HepG2 (cell line): Measurements from ENCODE around the gene CBLN3. TPM values are rescaled to one million over a fixed set of nuclear protein-coding genes. Genes with fewer than 3 reads are reported as not detected.

Experiments used
- CSRNP1 ChIP-seq: sonication (generic); formaldehyde crosslinking; IDR thresholded peaks from 2 replicates; pipeline ENCODE4 v1.8.1; 2023; ENCODE audit warnings: mild to moderate bottlenecking, missing genetic modification reagents
- ESRRA ChIP-seq: sonication (generic); formaldehyde crosslinking; IDR thresholded peaks from 2 replicates; pipeline ENCODE4 v1.5.1; 2020; ENCODE audit warnings: mild to moderate bottlenecking, low read depth, missing genetic modification reagents
- NCOR1 ChIP-seq: fragments of 200-600 bp; sonication (generic); IDR thresholded peaks from 2 replicates; pipeline ENCODE4 v1.7.0; 2017; ENCODE audit warnings: antibody characterized with exemption, low read length, borderline replicate concordance
- RORA ChIP-seq: sonication (generic); formaldehyde crosslinking; IDR thresholded peaks from 2 replicates; pipeline ENCODE4 v1.5.0; 2020; ENCODE audit warnings: mild to moderate bottlenecking, missing genetic modification reagents, moderate library complexity
- SIX1 ChIP-seq: sonication (generic); formaldehyde crosslinking; IDR thresholded peaks from 2 replicates; pipeline ENCODE4 v1.4.0; 2020; ENCODE audit warnings: missing genetic modification reagents, borderline replicate concordance
- SMARCC2 ChIP-seq: fragments of 450-650 bp; IDR thresholded peaks from 2 replicates; pipeline ENCODE4 v1.6.1; 2017; ENCODE audit warnings: antibody characterized with exemption, mild to moderate bottlenecking
- STAT5B ChIP-seq: sonication (generic); formaldehyde crosslinking; IDR thresholded peaks from 2 replicates; pipeline ENCODE4 v1.4.0; 2020; ENCODE audit warnings: missing genetic modification reagents
- TCF12 ChIP-seq, 2 experiments: fragments of 450-650 bp in 1 of 2; sonication (generic) in 1 of 2; formaldehyde crosslinking in 1 of 2; IDR thresholded peaks; 2 replicates each; pipeline versions ENCODE4 v1.6.1 to v1.8.0; 2017 to 2022; ENCODE audit warnings: antibody characterized with exemption in 1 of 2, mild to moderate bottlenecking in 1 of 2, missing genetic modification reagents in 1 of 2, moderate library complexity in 1 of 2
- TOPORS ChIP-seq: sonication (generic); formaldehyde crosslinking; IDR thresholded peaks from 2 replicates; pipeline ENCODE4 v1.8.0; 2023; ENCODE audit warnings: mild to moderate bottlenecking, missing genetic modification reagents
- ZBTB37 ChIP-seq: sonication (generic); formaldehyde crosslinking; IDR thresholded peaks from 2 replicates; pipeline ENCODE4 v1.4.0; 2020; ENCODE audit warnings: mild to moderate bottlenecking, missing genetic modification reagents
- ZMAT3 ChIP-seq: sonication (generic); formaldehyde crosslinking; conservative IDR thresholded peaks from 2 replicates; pipeline ENCODE4 v1.7.0; 2021; ENCODE audit warnings: missing genetic modification reagents
- ZNF552 ChIP-seq: sonication (generic); formaldehyde crosslinking; IDR thresholded peaks from 2 replicates; pipeline ENCODE4 v1.9.0; 2022; ENCODE audit warnings: missing genetic modification reagents, mild to moderate bottlenecking, borderline replicate concordance
- ZNF609 ChIP-seq: sonication (generic); formaldehyde crosslinking; IDR thresholded peaks from 2 replicates; pipeline ENCODE4 v1.4.0; 2020; ENCODE audit warnings: mild to moderate bottlenecking, missing genetic modification reagents, borderline replicate concordance
- ZNF782 ChIP-seq: sonication (generic); formaldehyde crosslinking; IDR thresholded peaks from 2 replicates; pipeline ENCODE4 v1.4.0; 2020; ENCODE audit warnings: missing genetic modification reagents, mild to moderate bottlenecking, borderline replicate concordance
- ZNF790 ChIP-seq: sonication (generic); formaldehyde crosslinking; IDR thresholded peaks from 2 replicates; pipeline ENCODE4 v1.8.0; 2022; ENCODE audit warnings: missing genetic modification reagents, mild to moderate bottlenecking, borderline replicate concordance
- polyA plus RNA-seq, 8 experiments: library from polyadenylated mRNA; depleted of rRNA in 3 of 8; stranded (reverse) in 7 of 8; unstranded in 1 of 8; fragments of >200 nt; fragmentation: Illumina TruSeq in 4 of 8; extraction: Trizol in 4 of 8; gene quantifications; 2 replicates each; pipeline versions ENCODE4 v1.2.1 to v1.2.3, GENCODE V29; 2011 to 2016; ENCODE audit warnings: low read depth in 4 of 8, missing spikeins in 1 of 8, mixed read lengths in 1 of 8; ENCODE audit not compliant: insufficient read depth in 1 of 8
- total RNA-seq, 5 experiments: library from RNA; depleted of rRNA; stranded (reverse); fragments of >200 nt; fragmentation: Illumina TruSeq; extraction: Trizol; gene quantifications; 2 replicates each; pipeline ENCODE4 v1.2.3, GENCODE V29; 2016; ENCODE audit warnings: low read depth in 1 of 5
- TF ChIP-seq, protein P1 (sequence below): sonication (generic); formaldehyde crosslinking; IDR thresholded peaks from 2 replicates; pipeline ENCODE4 v1.4.0; 2020; ENCODE audit warnings: low read depth, mild to moderate bottlenecking, missing genetic modification reagents
- TF ChIP-seq, protein P2 (sequence below): sonication (generic); formaldehyde crosslinking; IDR thresholded peaks from 2 replicates; pipeline ENCODE4 v1.4.0; 2020; ENCODE audit warnings: missing genetic modification reagents

The CBLN3 gene
- total and polyA plus RNA-seq, 2 of the 13 experiments (the other 11 are each of a cell fraction or from before 2014, with no cell fraction given) = 0.66 to 0.98 TPM

- TF ChIP-seq ZNF609 (no peak), ZBTB37 (no peak), NCOR1 (no peak), SMARCC2 (no peak), ESRRA (CRISPR knock-in tag) (no peak; the same call in 1 of the 2 replicates), TOPORS (CRISPR knock-in tag) (peak; percentile 55; the same call in 1 of the 2 replicates), SIX1 (CRISPR knock-in tag) (no peak), CSRNP1 (CRISPR knock-in tag) (no peak), ZNF790 (CRISPR knock-in tag) (no peak), ZMAT3 (CRISPR knock-in tag) (no peak), STAT5B (CRISPR knock-in tag) (no peak), TCF12 (IDR thresholded peaks at IDR 0.05) (no peak), TCF12 (CRISPR knock-in tag; IDR thresholded peaks at IDR 0.05) (peak; percentile 14; the same call in 1 of the 2 replicates), ZNF552 (CRISPR knock-in tag) (no peak; the same call in 1 of the 2 replicates), ZNF782 (CRISPR knock-in tag) (peak; percentile 65; the same call in 1 of the 2 replicates), RORA (CRISPR knock-in tag) (no peak)
- TF ChIP-seq, protein P1, sequence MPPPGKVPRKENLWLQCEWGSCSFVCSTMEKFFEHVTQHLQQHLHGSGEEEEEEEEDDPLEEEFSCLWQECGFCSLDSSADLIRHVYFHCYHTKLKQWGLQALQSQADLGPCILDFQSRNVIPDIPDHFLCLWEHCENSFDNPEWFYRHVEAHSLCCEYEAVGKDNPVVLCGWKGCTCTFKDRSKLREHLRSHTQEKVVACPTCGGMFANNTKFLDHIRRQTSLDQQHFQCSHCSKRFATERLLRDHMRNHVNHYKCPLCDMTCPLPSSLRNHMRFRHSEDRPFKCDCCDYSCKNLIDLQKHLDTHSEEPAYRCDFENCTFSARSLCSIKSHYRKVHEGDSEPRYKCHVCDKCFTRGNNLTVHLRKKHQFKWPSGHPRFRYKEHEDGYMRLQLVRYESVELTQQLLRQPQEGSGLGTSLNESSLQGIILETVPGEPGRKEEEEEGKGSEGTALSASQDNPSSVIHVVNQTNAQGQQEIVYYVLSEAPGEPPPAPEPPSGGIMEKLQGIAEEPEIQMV (CRISPR knock-in tag) = 0 out of 2 replicates have a peak, but pooled peaks have one; percentile 21
- TF ChIP-seq, protein P2, sequence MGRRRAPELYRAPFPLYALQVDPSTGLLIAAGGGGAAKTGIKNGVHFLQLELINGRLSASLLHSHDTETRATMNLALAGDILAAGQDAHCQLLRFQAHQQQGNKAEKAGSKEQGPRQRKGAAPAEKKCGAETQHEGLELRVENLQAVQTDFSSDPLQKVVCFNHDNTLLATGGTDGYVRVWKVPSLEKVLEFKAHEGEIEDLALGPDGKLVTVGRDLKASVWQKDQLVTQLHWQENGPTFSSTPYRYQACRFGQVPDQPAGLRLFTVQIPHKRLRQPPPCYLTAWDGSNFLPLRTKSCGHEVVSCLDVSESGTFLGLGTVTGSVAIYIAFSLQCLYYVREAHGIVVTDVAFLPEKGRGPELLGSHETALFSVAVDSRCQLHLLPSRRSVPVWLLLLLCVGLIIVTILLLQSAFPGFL (CRISPR knock-in tag) = no peak
These were observed 1.5 kb upstream of the CBLN3 start (continued) for GRCh38 chr14:24430682-24431568.
